ENCODE results near the gene ZAR1.

DNA sequence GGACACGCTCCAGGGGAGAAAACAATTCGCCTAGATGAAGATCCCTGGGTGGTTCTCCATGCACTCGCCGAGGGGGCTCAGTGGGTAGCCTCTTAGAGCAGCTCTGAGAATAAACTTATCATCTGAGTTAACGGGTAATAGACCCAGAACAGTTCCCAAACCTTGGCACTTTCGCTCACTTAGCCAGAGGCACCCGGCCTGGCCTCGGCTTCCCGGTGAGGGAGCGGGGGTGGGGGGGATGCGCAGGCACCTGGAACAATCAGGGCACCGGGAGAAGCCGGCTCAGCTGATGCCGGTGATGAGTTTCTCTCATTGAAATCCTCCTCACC lies 405 bp upstream of the ZAR1 start:
- TF ChIP-seq, protein P1, sequence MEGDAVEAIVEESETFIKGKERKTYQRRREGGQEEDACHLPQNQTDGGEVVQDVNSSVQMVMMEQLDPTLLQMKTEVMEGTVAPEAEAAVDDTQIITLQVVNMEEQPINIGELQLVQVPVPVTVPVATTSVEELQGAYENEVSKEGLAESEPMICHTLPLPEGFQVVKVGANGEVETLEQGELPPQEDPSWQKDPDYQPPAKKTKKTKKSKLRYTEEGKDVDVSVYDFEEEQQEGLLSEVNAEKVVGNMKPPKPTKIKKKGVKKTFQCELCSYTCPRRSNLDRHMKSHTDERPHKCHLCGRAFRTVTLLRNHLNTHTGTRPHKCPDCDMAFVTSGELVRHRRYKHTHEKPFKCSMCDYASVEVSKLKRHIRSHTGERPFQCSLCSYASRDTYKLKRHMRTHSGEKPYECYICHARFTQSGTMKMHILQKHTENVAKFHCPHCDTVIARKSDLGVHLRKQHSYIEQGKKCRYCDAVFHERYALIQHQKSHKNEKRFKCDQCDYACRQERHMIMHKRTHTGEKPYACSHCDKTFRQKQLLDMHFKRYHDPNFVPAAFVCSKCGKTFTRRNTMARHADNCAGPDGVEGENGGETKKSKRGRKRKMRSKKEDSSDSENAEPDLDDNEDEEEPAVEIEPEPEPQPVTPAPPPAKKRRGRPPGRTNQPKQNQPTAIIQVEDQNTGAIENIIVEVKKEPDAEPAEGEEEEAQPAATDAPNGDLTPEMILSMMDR (conservative IDR thresholded peaks at IDR 0.05; ENCODE audit: low read length): no peak
- no peak for TF ChIP-seq EZH2phosphoT487 (IDR thresholded peaks at IDR 0.05; ENCODE audit: borderline replicate concordance, low read depth, low read length)
